K562 (cell line): ENCODE measurements around the gene IRAK2. TPM values are rescaled to one million over a fixed set of nuclear protein-coding genes. Genes with fewer than 3 reads are reported as not detected.
A peak's percentile ranks its signal among the peaks of the same experiment; 100 is the strongest.

Experiments
- ELF1 ChIP-seq: fragments of 200-800 bp; sonication (Bioruptor generic); IDR thresholded peaks from 2 replicates; pipeline ENCODE4 v1.6.1; 2016; ENCODE audit warnings: missing genetic modification characterization, missing compliant biosample characterization
- GABPB2 ChIP-seq: fragments of 250-450 bp; sonication (Bioruptor Pico); conservative IDR thresholded peaks from 2 replicates; pipeline ENCODE4 v1.5.1; 2021; ENCODE audit warnings: mild to moderate bottlenecking
- PHB ChIP-seq: fragments of 250-450 bp; sonication (Bioruptor Pico); IDR thresholded peaks from 2 replicates; pipeline ENCODE4 v1.5.0; 2021
- PURB ChIP-seq: sonication (generic); formaldehyde crosslinking; IDR thresholded peaks from 2 replicates; pipeline ENCODE4 v1.9.0; 2021; ENCODE audit warnings: low read depth, mild to moderate bottlenecking, missing genetic modification reagents
- RBM22 ChIP-seq: fragments of 200-400 bp; formaldehyde crosslinking; IDR thresholded peaks from 2 replicates; pipeline ENCODE4 v1.6.1; 2018; ENCODE audit warnings: low read length, low read depth; ENCODE audit not compliant: poor library complexity, severe bottlenecking
- TCF7 ChIP-seq: sonication (generic); IDR thresholded peaks from 2 replicates; pipeline ENCODE4 v1.6.1; 2016; ENCODE audit warnings: antibody characterized with exemption, borderline replicate concordance
- THRB ChIP-seq: fragments of 450-650 bp; formaldehyde crosslinking; conservative IDR thresholded peaks from 2 replicates; pipeline ENCODE4 v1.4.0; 2022; ENCODE audit warnings: mild to moderate bottlenecking, missing genetic modification characterization
- ZKSCAN8 ChIP-seq: fragments of 200-800 bp; sonication (Bioruptor generic); IDR thresholded peaks from 2 replicates; pipeline ENCODE4 v1.6.1; 2016; ENCODE audit warnings: missing genetic modification characterization, missing compliant biosample characterization
- ZNF436 ChIP-seq: fragments of 250-450, 450-650 bp; sonication (Bioruptor Pico); formaldehyde crosslinking; IDR thresholded peaks from 2 replicates; pipeline ENCODE4 v1.7.0; 2020; ENCODE audit warnings: mild to moderate bottlenecking
- ZNF592 ChIP-seq: fragments of 450-650 bp; IDR thresholded peaks from 2 replicates; pipeline ENCODE4 v1.6.1; 2017; ENCODE audit warnings: antibody characterized with exemption, mild to moderate bottlenecking
- ZNF668 ChIP-seq: fragments of 250-450 bp; sonication (Bioruptor Pico); IDR thresholded peaks from 2 replicates; pipeline ENCODE4 v1.8.0; 2022; ENCODE audit warnings: mild to moderate bottlenecking, inconsistent platforms
- ZNF79 ChIP-seq: fragments of 250-450 bp; sonication (Bioruptor Pico); IDR thresholded peaks from 2 replicates; pipeline ENCODE4 v1.4.0; 2020; ENCODE audit warnings: low read depth, mild to moderate bottlenecking, moderate library complexity
- ZSCAN29 ChIP-seq: fragments of 450-650 bp; IDR thresholded peaks from 2 replicates; pipeline ENCODE4 v1.6.1; 2017
- polyA plus RNA-seq, 8 experiments: library from polyadenylated mRNA; depleted of rRNA in 4 of 8; stranded (reverse) in 5 of 8; unstranded in 3 of 8; fragments of >200 nt; fragmentation: Nextera tagmentation in 2 of 8; fragmentation: Illumina TruSeq in 1 of 8; extraction: Ambion mirVana in 2 of 8; extraction: Trizol in 1 of 8; gene quantifications; 2 replicates each; pipeline versions ENCODE4 v1.2.1 to v1.2.3, GENCODE V29; 2011 to 2014; ENCODE audit warnings: inconsistent platforms in 1 of 8, missing spikeins in 1 of 8
- total RNA-seq, 7 experiments: library from RNA; depleted of rRNA in 6 of 7; stranded (reverse); fragments of >200 nt in 6 of 7; fragmentation: Illumina TruSeq in 2 of 7; extraction: Trizol in 2 of 7; gene quantifications; 2 replicates each; pipeline versions ENCODE4 v1.2.1 to v1.2.3, GENCODE V29; 2011 to 2021; ENCODE audit warnings: low replicate concordance in 1 of 7
- TF ChIP-seq, protein P1 (sequence below): fragments of 250-450 bp; sonication (Bioruptor Pico); IDR thresholded peaks from 2 replicates; pipeline ENCODE4 v1.5.0; 2021
- TF ChIP-seq, protein P2 (sequence below): sonication (generic); formaldehyde crosslinking; IDR thresholded peaks from 2 replicates; pipeline ENCODE4 v1.8.1; 2023; ENCODE audit warnings: mild to moderate bottlenecking, missing genetic modification reagents

IRAK2 gene
- total and polyA plus RNA-seq, 9 of the 15 experiments (the other 6 are each of a cell fraction or from before 2014, with no cell fraction given) = 0.42 to 4.4 (median 2.7) TPM

DNA sequence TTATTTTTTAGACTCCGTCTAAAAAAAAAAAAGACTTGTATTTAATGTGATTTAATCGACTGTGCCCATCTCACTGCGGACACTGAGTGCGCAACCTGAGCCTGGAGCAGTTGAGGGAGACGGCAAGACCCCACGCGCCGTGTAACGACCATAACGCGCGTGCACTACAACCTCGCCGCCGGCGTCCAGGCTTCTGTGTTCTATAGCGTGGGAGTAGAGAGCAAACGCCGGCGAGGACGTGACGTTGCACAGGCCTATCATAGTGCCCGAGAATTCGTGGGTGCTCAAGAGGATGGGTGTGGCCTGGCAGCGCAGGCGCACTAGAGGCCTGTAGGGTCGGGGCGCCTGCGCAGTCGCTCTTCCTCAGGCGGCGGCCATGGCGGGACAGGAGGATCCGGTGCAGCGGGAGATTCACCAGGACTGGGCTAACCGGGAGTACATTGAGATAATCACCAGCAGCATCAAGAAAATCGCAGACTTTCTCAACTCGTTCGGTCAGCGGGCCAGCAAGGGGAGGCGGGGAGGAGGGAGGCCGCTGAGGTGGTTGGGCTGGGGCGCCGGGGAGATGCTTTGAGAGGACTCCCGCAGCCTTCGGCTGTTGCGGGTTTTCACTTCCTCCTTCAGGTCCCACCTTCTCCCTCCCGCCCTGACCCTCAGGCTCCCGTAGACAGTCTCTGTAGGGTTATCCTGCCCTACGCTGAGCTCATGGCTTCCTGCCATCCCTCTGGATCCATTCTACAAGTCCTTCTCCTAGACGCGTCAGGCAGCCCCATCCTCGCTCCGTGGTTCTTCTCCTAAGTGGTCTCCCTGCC, 49.2 kb upstream of the IRAK2 start, which contains the start of gene BRK1 (continued):
- TF ChIP-seq ZNF592 (peak; percentile 60; the same call in 1 of the 2 replicates), ZNF436 (no peak), ZSCAN29 (no peak), ZNF79 (CRISPR knock-in tag) (no peak), PHB (CRISPR knock-in tag) (no peak), PURB (CRISPR knock-in tag) (no peak), ELF1 (tag) (peak; percentile 26; the same call in 1 of the 2 replicates), GABPB2 (CRISPR knock-in tag) (no peak), THRB (no peak), ZNF668 (CRISPR knock-in tag) (no peak), ZKSCAN8 (no peak), TCF7 (no peak; the same call in 1 of the 2 replicates), RBM22 (no peak)
- TF ChIP-seq, protein P1, sequence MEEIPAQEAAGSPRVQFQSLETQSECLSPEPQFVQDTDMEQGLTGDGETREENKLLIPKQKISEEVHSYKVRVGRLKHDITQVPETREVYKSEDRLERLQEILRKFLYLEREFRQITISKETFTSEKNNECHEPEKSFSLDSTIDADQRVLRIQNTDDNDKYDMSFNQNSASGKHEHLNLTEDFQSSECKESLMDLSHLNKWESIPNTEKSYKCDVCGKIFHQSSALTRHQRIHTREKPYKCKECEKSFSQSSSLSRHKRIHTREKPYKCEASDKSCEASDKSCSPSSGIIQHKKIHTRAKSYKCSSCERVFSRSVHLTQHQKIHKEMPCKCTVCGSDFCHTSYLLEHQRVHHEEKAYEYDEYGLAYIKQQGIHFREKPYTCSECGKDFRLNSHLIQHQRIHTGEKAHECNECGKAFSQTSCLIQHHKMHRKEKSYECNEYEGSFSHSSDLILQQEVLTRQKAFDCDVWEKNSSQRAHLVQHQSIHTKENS = no peak
- TF ChIP-seq, protein P2, sequence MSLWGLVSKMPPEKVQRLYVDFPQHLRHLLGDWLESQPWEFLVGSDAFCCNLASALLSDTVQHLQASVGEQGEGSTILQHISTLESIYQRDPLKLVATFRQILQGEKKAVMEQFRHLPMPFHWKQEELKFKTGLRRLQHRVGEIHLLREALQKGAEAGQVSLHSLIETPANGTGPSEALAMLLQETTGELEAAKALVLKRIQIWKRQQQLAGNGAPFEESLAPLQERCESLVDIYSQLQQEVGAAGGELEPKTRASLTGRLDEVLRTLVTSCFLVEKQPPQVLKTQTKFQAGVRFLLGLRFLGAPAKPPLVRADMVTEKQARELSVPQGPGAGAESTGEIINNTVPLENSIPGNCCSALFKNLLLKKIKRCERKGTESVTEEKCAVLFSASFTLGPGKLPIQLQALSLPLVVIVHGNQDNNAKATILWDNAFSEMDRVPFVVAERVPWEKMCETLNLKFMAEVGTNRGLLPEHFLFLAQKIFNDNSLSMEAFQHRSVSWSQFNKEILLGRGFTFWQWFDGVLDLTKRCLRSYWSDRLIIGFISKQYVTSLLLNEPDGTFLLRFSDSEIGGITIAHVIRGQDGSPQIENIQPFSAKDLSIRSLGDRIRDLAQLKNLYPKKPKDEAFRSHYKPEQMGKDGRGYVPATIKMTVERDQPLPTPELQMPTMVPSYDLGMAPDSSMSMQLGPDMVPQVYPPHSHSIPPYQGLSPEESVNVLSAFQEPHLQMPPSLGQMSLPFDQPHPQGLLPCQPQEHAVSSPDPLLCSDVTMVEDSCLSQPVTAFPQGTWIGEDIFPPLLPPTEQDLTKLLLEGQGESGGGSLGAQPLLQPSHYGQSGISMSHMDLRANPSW (CRISPR knock-in tag) = peak; percentile 92
